ENCODE data around the gene EGFR. TPM values are rescaled to one million over a fixed set of nuclear protein-coding genes. Genes with fewer than 3 reads are reported as not detected.
A peak's percentile ranks its signal among the peaks of the same experiment; 100 is the strongest.

The EGFR gene
- total and polyA plus RNA-seq, 2 donors (not counting 1 experiment from before 2014, with no cell fraction given): 55.3 to 62.8 TPM

- Histone ChIP-seq H3K27me3 (ENCODE audit: control insufficient read depth, insufficient read depth, low read length) (no peaks in the 10 kb centered on the region), H3K36me3 (ENCODE audit: control insufficient read depth, insufficient read depth, low read length) (peaks cover 7% of the 10 kb centered on the region), H4K20me1 (ENCODE audit: control insufficient read depth, extremely low read depth, insufficient read depth, low read length) (no peaks in the 10 kb centered on the region), H3K4me2 (ENCODE audit: extremely low read depth, insufficient read depth, low read length) (no peak overlapping the region), H3K27ac (ENCODE audit: insufficient read depth, low read length) (no peak overlapping the region), H3K4me3 (replicated peaks in 1 of 4; ENCODE audit: control extremely low read depth in 1 of 4, insufficient read depth in 1 of 4, low read depth in 3 of 4, low read length in 4 of 4) (no peak overlapping the region), H3K79me2 (ENCODE audit: control insufficient read depth, insufficient read depth, low read length) (peaks cover 63% of the 10 kb centered on the region), H3K9me3 (ENCODE audit: control insufficient read depth, insufficient read depth, low read depth, low read length) (no peaks in the 10 kb centered on the region), H2AFZ (ENCODE audit: low read length) (no peak overlapping the region), H3K4me1 (ENCODE audit: control insufficient read depth, extremely low read depth, insufficient read depth, low read length) (peaks cover 42% of the 10 kb centered on the region), H3K9ac (ENCODE audit: insufficient read depth, low read length) (no peak overlapping the region)
- TF ChIP-seq CTCF (conservative IDR thresholded peaks at IDR 0.05 in 1 of 2, IDR thresholded peaks at IDR 0.05 in 1 of 2; ENCODE audit: low read depth in 1 of 2, low read length in 2 of 2) (no peak), EZH2 (IDR thresholded peaks at IDR 0.05; ENCODE audit: low read length, missing control alignments) (no peak)
- no peak for DNase-seq (ENCODE audit: low read depth in 2 of 2)
Observed at GRCh38 chr7:55070271-55070743, 51.5 kb downstream of the EGFR start.

- H3K79me2 ChIP-seq (ENCODE audit: control insufficient read depth, insufficient read depth, low read length): peaks cover 68% of the 10 kb centered on the region
- H3K27ac ChIP-seq (ENCODE audit: insufficient read depth, low read length): peak overlapping the region; percentile 41
- no peaks in the 10 kb centered on the region for H4K20me1 ChIP-seq (ENCODE audit: control insufficient read depth, extremely low read depth, insufficient read depth, low read length)
- H3K9me3 ChIP-seq (ENCODE audit: control insufficient read depth, insufficient read depth, low read depth, low read length): no peaks in the 10 kb centered on the region
- no peak overlapping the region for H3K4me2 ChIP-seq (ENCODE audit: extremely low read depth, insufficient read depth, low read length)
- H3K4me3 ChIP-seq (replicated peaks in 1 of 4; ENCODE audit: control extremely low read depth in 1 of 4, insufficient read depth in 1 of 4, low read depth in 3 of 4, low read length in 4 of 4): no peak overlapping the region
- TF ChIP-seq EZH2 (IDR thresholded peaks at IDR 0.05; ENCODE audit: low read length, missing control alignments): no peak
- TF ChIP-seq CTCF (conservative IDR thresholded peaks at IDR 0.05 in 1 of 2, IDR thresholded peaks at IDR 0.05 in 1 of 2; ENCODE audit: low read depth in 1 of 2, low read length in 2 of 2): no peak
- H3K4me1 ChIP-seq (ENCODE audit: control insufficient read depth, extremely low read depth, insufficient read depth, low read length): peaks cover 45% of the 10 kb centered on the region
- no peak overlapping the region for H2AFZ ChIP-seq (ENCODE audit: low read length)
- DNase-seq (ENCODE audit: low read depth in 2 of 2): no peak
- no peak overlapping the region for H3K9ac ChIP-seq (ENCODE audit: insufficient read depth, low read length)
- no peaks in the 10 kb centered on the region for H3K27me3 ChIP-seq (ENCODE audit: control insufficient read depth, insufficient read depth, low read length)
- peaks cover 7% of the 10 kb centered on the region for H3K36me3 ChIP-seq (ENCODE audit: control insufficient read depth, insufficient read depth, low read length)
Observed at GRCh38 chr7:55070854-55071253, 52.0 kb downstream of the EGFR start.

- Histone ChIP-seq H3K4me3 (replicated peaks in 1 of 4; ENCODE audit: control extremely low read depth in 1 of 4, insufficient read depth in 1 of 4, low read depth in 3 of 4, low read length in 4 of 4) (no peak overlapping the region), H3K36me3 (ENCODE audit: control insufficient read depth, insufficient read depth, low read length) (peaks cover 7% of the 10 kb centered on the region), H3K27ac (ENCODE audit: insufficient read depth, low read length) (peak overlapping the region; percentile 88), H4K20me1 (ENCODE audit: control insufficient read depth, extremely low read depth, insufficient read depth, low read length) (no peaks in the 10 kb centered on the region), H2AFZ (ENCODE audit: low read length) (no peak overlapping the region), H3K27me3 (ENCODE audit: control insufficient read depth, insufficient read depth, low read length) (no peaks in the 10 kb centered on the region), H3K9me3 (ENCODE audit: control insufficient read depth, insufficient read depth, low read depth, low read length) (no peaks in the 10 kb centered on the region), H3K4me1 (ENCODE audit: control insufficient read depth, extremely low read depth, insufficient read depth, low read length) (peaks cover 43% of the 10 kb centered on the region), H3K4me2 (ENCODE audit: extremely low read depth, insufficient read depth, low read length) (no peak overlapping the region), H3K79me2 (ENCODE audit: control insufficient read depth, insufficient read depth, low read length) (peaks cover 76% of the 10 kb centered on the region), H3K9ac (ENCODE audit: insufficient read depth, low read length) (no peak overlapping the region)
- no peak for TF ChIP-seq CTCF (conservative IDR thresholded peaks at IDR 0.05 in 1 of 2, IDR thresholded peaks at IDR 0.05 in 1 of 2; ENCODE audit: low read depth in 1 of 2, low read length in 2 of 2)
- TF ChIP-seq EZH2 (IDR thresholded peaks at IDR 0.05; ENCODE audit: low read length, missing control alignments): no peak
- peak; percentile 55 to 66 for DNase-seq (ENCODE audit: low read depth in 2 of 2)
Observed at GRCh38 chr7:55071411-55072175, 52.8 kb downstream of the EGFR start.

Data from fibroblast of lung (primary cell).